Measurements from ENCODE around the gene FURIN. TPM values are rescaled to one million over a fixed set of nuclear protein-coding genes. Genes with fewer than 3 reads are reported as not detected.

Gene FURIN
- total RNA-seq = 34.9 and 38.6 TPM in 2 replicates

GRCh38 chr15:90868261-90868689 lies at the start of gene FURIN:
Gene FURIN (plus strand): TSS chr15:90868588. CDS start chr15:90875741, 7,153 bp downstream.

GRCh38 chr15:90883976-90884718 lies 15.8 kb downstream of the FURIN start, which contains the start of gene FES:
Gene FES (plus strand): TSS chr15:90884504. CDS start chr15:90885046, 542 bp downstream.

GRCh38 chr15:90902840-90903732 lies 34.7 kb downstream of the FURIN start, which contains the start of gene MAN2A2:
Gene MAN2A2 (plus strand): TSS chr15:90903302. CDS start chr15:90904208, 906 bp downstream.

GRCh38 chr15:90931828-90932659 lies 63.7 kb downstream of the FURIN start, which contains the start of gene HDDC3:
Gene HDDC3 (minus strand): TSS chr15:90932549. CDS start chr15:90932540, 9 bp downstream.

Other genes starting within 250 kb of the FURIN start
- gene BLM, start 151.2 kb upstream of the FURIN start, total RNA-seq = 0.64 and 2.4 TPM in 2 replicates
- 21.8 and 32.7 TPM in 2 replicates for gene FES, start 15.9 kb downstream of the FURIN start, total RNA-seq
- gene MAN2A2, start 34.7 kb downstream of the FURIN start, total RNA-seq = 8.2 and 10.9 TPM in 2 replicates
- 9.4 and 15.7 TPM in 2 replicates for gene HDDC3, start 64.0 kb downstream of the FURIN start, total RNA-seq
- gene UNC45A, start 66.7 kb downstream of the FURIN start, total RNA-seq = 53.8 and 56.3 TPM in 2 replicates
- 8.9 and 9.1 TPM in 2 replicates for gene RCCD1, start 86.3 kb downstream of the FURIN start, total RNA-seq
- gene PRC1, start 125.9 kb downstream of the FURIN start, total RNA-seq = 8.7 and 18.5 TPM in 2 replicates
- 5.6 and 26.9 TPM in 2 replicates for gene VPS33B, start 154.0 kb downstream of the FURIN start, total RNA-seq
- gene SV2B, start 231.7 kb downstream of the FURIN start, total RNA-seq = 0.87 and 0.93 TPM in 2 replicates

All from cardiac ventricle fibroblast (primary cell).